ENCODE data around the gene HMBS.

- no peak for TF ChIP-seq NRF1 (IDR thresholded peaks at IDR 0.05; ENCODE audit: low read depth, low read length)
- TF ChIP-seq POLR2AphosphoS5 (IDR thresholded peaks at IDR 0.05; ENCODE audit: low read depth, low read length) = no peak
- TF ChIP-seq RNF2 (IDR thresholded peaks at IDR 0.05; ENCODE audit: borderline replicate concordance, low read depth, low read length, missing control alignments, poor library complexity, severe bottlenecking) = no peak
Measured at GRCh38 chr11:119100246-119100970, 15.7 kb downstream of the HMBS start.
